Measurements from ENCODE around the gene ATG4A. TPM values are rescaled to one million over a fixed set of nuclear protein-coding genes. Genes with fewer than 3 reads are reported as not detected.

ATG4A gene
- total RNA-seq, 2 donors from 2014 or later: 4.3 to 4.4 TPM

DNA sequence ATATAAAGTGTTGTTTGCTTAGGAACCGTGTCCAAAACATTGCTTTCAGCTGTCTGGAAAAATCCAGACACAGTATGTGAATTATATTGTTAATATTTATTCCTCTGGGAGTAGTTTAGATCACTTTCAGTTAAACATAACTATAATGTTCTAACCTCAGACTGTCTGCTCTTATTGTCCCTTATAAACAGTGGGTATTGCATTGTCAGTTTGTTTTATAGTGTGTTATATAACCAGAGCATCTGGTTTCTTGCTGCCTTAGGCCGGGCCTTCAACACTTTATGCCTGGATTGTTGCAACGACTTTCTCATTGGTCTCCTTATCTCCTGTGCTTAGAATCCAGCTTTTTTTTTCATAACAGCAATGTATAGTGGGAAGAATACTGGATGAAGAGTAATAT lies 26.4 kb downstream of the ATG4A start:
- Histone ChIP-seq H3K9ac (ENCODE audit: extremely low read depth, low read length, poor library complexity, severe bottlenecking) (no peak overlapping the region), H3K27ac (ENCODE audit: low read depth, low read length) (no peak overlapping the region), H3K27me3 (ENCODE audit: control insufficient read depth, insufficient read depth, low read length, poor library complexity, severe bottlenecking) (no peaks in the 10 kb centered on the region), H3K4me3 (ENCODE audit: low read length) (no peak overlapping the region), H3K36me3 (ENCODE audit: control insufficient read depth, insufficient read depth, low read length) (no peaks in the 10 kb centered on the region), H3K9me3 (ENCODE audit: control insufficient read depth, low read length) (no peaks in the 10 kb centered on the region), H3K4me1 (ENCODE audit: control insufficient read depth, insufficient read depth, low read length) (no peaks in the 10 kb centered on the region)
- H3K9me3 Mint-ChIP-seq: no peaks in the 10 kb centered on the region
- H3K4me1 Mint-ChIP-seq: no peaks in the 10 kb centered on the region
- TF ChIP-seq CTCF (conservative IDR thresholded peaks at IDR 0.05): no peak
- WGBS, 2 experiments (ENCODE audit: insufficient coverage in 1 of 2, insufficient read length in 1 of 2): 88% methylated on average over 2 of the region's 3 CpGs; no CpG with 5 or more reads in 1 of the 2 experiments
- H3K4me3 Mint-ChIP-seq: no peak overlapping the region
- no peak overlapping the region for H3K27ac Mint-ChIP-seq
- no peaks in the 10 kb centered on the region for H3K36me3 Mint-ChIP-seq (ENCODE audit: low read depth)
- no peaks in the 10 kb centered on the region for H3K27me3 Mint-ChIP-seq (ENCODE audit: insufficient read depth)
- DNase-seq: no peak

DNA sequence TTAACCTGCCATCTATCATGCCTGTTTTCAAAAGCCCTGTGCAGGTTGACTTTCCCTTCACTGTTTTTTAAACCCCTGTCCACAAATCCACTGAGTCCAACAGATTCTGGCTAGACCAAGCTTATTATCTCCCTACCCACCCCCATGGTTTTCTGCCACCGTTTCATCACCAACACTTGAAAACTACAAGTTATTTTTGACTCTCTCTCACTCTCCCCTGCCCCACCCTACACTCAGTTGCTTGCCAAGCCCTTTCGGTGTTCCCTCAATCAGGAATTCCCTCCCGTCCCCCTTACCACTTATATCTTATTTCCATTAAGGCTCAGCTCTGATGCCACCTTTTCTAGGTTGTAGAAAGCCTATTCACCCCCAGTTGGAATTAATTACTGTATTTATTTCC lies 29.7 kb downstream of the ATG4A start:
- Histone ChIP-seq H3K27me3 (ENCODE audit: control insufficient read depth, insufficient read depth, low read length, poor library complexity, severe bottlenecking) (no peaks in the 10 kb centered on the region), H3K4me3 (ENCODE audit: low read length) (no peak overlapping the region), H3K9ac (ENCODE audit: extremely low read depth, low read length, poor library complexity, severe bottlenecking) (no peak overlapping the region), H3K4me1 (ENCODE audit: control insufficient read depth, insufficient read depth, low read length) (no peaks in the 10 kb centered on the region), H3K9me3 (ENCODE audit: control insufficient read depth, low read length) (no peaks in the 10 kb centered on the region), H3K27ac (ENCODE audit: low read depth, low read length) (no peak overlapping the region), H3K36me3 (ENCODE audit: control insufficient read depth, insufficient read depth, low read length) (no peaks in the 10 kb centered on the region)
- H3K9me3 Mint-ChIP-seq: no peaks in the 10 kb centered on the region
- TF ChIP-seq CTCF (conservative IDR thresholded peaks at IDR 0.05): no peak
- WGBS, 2 experiments (ENCODE audit: insufficient coverage in 1 of 2, insufficient read length in 1 of 2): 76 to 86% methylated on average over 1 to 3 of the region's 3 CpGs
- H3K36me3 Mint-ChIP-seq (ENCODE audit: low read depth): no peaks in the 10 kb centered on the region
- DNase-seq: no peak
- H3K27ac Mint-ChIP-seq: no peak overlapping the region
- H3K4me3 Mint-ChIP-seq: no peak overlapping the region
- H3K27me3 Mint-ChIP-seq (ENCODE audit: insufficient read depth): no peaks in the 10 kb centered on the region
- peaks cover 5% of the 10 kb centered on the region for H3K4me1 Mint-ChIP-seq

GRCh38 chrX:108122748-108123147 lies 31.2 kb downstream of the ATG4A start:
- Histone ChIP-seq H3K36me3 (ENCODE audit: control insufficient read depth, insufficient read depth, low read length) (no peaks in the 10 kb centered on the region), H3K9ac (ENCODE audit: extremely low read depth, low read length, poor library complexity, severe bottlenecking) (no peak overlapping the region), H3K27me3 (ENCODE audit: control insufficient read depth, insufficient read depth, low read length, poor library complexity, severe bottlenecking) (no peaks in the 10 kb centered on the region), H3K9me3 (ENCODE audit: control insufficient read depth, low read length) (no peaks in the 10 kb centered on the region), H3K27ac (ENCODE audit: low read depth, low read length) (peak overlapping the region; percentile 44), H3K4me3 (ENCODE audit: low read length) (no peak overlapping the region), H3K4me1 (ENCODE audit: control insufficient read depth, insufficient read depth, low read length) (no peaks in the 10 kb centered on the region)
- no peak overlapping the region for H3K27ac Mint-ChIP-seq
- WGBS, 2 experiments (ENCODE audit: insufficient coverage in 1 of 2, insufficient read length in 1 of 2): 83 to 95% methylated on average over 2 of the region's 2 CpGs
- H3K9me3 Mint-ChIP-seq: no peaks in the 10 kb centered on the region
- H3K4me1 Mint-ChIP-seq: peaks cover 14% of the 10 kb centered on the region
- H3K27me3 Mint-ChIP-seq (ENCODE audit: insufficient read depth): no peaks in the 10 kb centered on the region
- DNase-seq: no peak
- no peak overlapping the region for H3K4me3 Mint-ChIP-seq
- H3K36me3 Mint-ChIP-seq (ENCODE audit: low read depth): no peaks in the 10 kb centered on the region
- no peak for TF ChIP-seq CTCF (conservative IDR thresholded peaks at IDR 0.05)

All from endodermal cell (in vitro differentiated cells).